HepG2 (cell line): Measurements from ENCODE around the gene NFKB2. TPM values are rescaled to one million over a fixed set of nuclear protein-coding genes. Genes with fewer than 3 reads are reported as not detected.

Experiments used
- ARHGAP35 ChIP-seq: sonication (generic); formaldehyde crosslinking; IDR thresholded peaks from 2 replicates; pipeline ENCODE4 v1.9.0; 2022; ENCODE audit warnings: mild to moderate bottlenecking, inconsistent platforms, moderate library complexity, missing genetic modification reagents, borderline replicate concordance
- ARID2 ChIP-seq: sonication (generic); formaldehyde crosslinking; IDR thresholded peaks from 2 replicates; pipeline ENCODE4 v1.8.1; 2022; ENCODE audit warnings: mild to moderate bottlenecking, missing genetic modification reagents, borderline replicate concordance
- ATAD3A ChIP-seq: sonication (generic); formaldehyde crosslinking; IDR thresholded peaks from 2 replicates; pipeline ENCODE4 v1.4.0; 2020; ENCODE audit warnings: missing genetic modification reagents
- CEBPG ChIP-seq: IDR thresholded peaks from 2 replicates; pipeline ENCODE4 v1.6.1; 2016
- CHD4 ChIP-seq: fragments of 200-600 bp; sonication (generic); IDR thresholded peaks from 2 replicates; pipeline ENCODE4 v1.7.0; 2017; ENCODE audit warnings: mild to moderate bottlenecking, low read length, borderline replicate concordance
- CSRNP2 ChIP-seq: sonication (generic); formaldehyde crosslinking; conservative IDR thresholded peaks from 2 replicates; pipeline ENCODE4 v1.8.0; 2022; ENCODE audit warnings: low read depth, missing genetic modification reagents
- DPF2 ChIP-seq: sonication (generic); formaldehyde crosslinking; IDR thresholded peaks from 2 replicates; pipeline ENCODE4 v1.4.0; 2020; ENCODE audit warnings: mild to moderate bottlenecking, low read depth, missing genetic modification reagents, borderline replicate concordance
- ELF1 ChIP-seq: sonication (generic); formaldehyde crosslinking; IDR thresholded peaks from 2 replicates; pipeline ENCODE4 v1.4.0; 2020; ENCODE audit warnings: missing genetic modification reagents
- ELF3 ChIP-seq: IDR thresholded peaks from 2 replicates; pipeline ENCODE4 v1.6.1; 2016; ENCODE audit warnings: missing genetic modification reagents, missing compliant biosample characterization
- ETV5 ChIP-seq: IDR thresholded peaks from 2 replicates; pipeline ENCODE4 v1.6.1; 2018; ENCODE audit warnings: missing biosample characterization, missing genetic modification reagents, inconsistent platforms, borderline replicate concordance
- GABPA ChIP-seq, 2 experiments: IDR thresholded peaks; 2 replicates each; pipeline ENCODE4 v1.6.1; 2011 to 2016; ENCODE audit warnings: low read depth in 2 of 2, low read length in 1 of 2, missing biosample characterization in 1 of 2, missing genetic modification characterization in 1 of 2
- GABPB1 ChIP-seq: IDR thresholded peaks from 2 replicates; pipeline ENCODE4 v1.6.1; 2016; ENCODE audit warnings: mild to moderate bottlenecking, missing genetic modification reagents, moderate library complexity, missing compliant biosample characterization
- HNF4A ChIP-seq: sonication (generic); formaldehyde crosslinking; IDR thresholded peaks from 2 replicates; pipeline ENCODE4 v1.4.0; 2020; ENCODE audit warnings: missing genetic modification reagents
- IRX3 ChIP-seq: sonication (generic); formaldehyde crosslinking; IDR thresholded peaks from 2 replicates; pipeline ENCODE4 v1.8.1; 2023; ENCODE audit warnings: mild to moderate bottlenecking, low read depth, missing genetic modification reagents, borderline replicate concordance
- MYC ChIP-seq: sonication (generic); formaldehyde crosslinking; IDR thresholded peaks from 2 replicates; pipeline ENCODE4 v1.9.0; 2021; ENCODE audit warnings: missing genetic modification reagents, borderline replicate concordance
- POGZ ChIP-seq: sonication (generic); formaldehyde crosslinking; IDR thresholded peaks from 2 replicates; pipeline ENCODE4 v1.4.0; 2020; ENCODE audit warnings: mild to moderate bottlenecking, missing genetic modification reagents
- SAP130 ChIP-seq: IDR thresholded peaks from 2 replicates; pipeline ENCODE4 v1.6.1; 2016; ENCODE audit warnings: low read depth
- SATB2 ChIP-seq: sonication (generic); formaldehyde crosslinking; IDR thresholded peaks from 2 replicates; pipeline ENCODE4 v1.5.0; 2020; ENCODE audit warnings: missing genetic modification reagents
- SOX5 ChIP-seq: IDR thresholded peaks from 2 replicates; pipeline ENCODE4 v1.6.1; 2016; ENCODE audit warnings: borderline replicate concordance
- ZBTB8A ChIP-seq: sonication (generic); formaldehyde crosslinking; IDR thresholded peaks from 2 replicates; pipeline ENCODE4 v1.4.0; 2020; ENCODE audit warnings: mild to moderate bottlenecking, low read depth, missing genetic modification reagents, borderline replicate concordance
- ZFY ChIP-seq: sonication (generic); formaldehyde crosslinking; IDR thresholded peaks from 2 replicates; pipeline ENCODE4 v1.4.0; 2020; ENCODE audit warnings: missing genetic modification reagents
- ZNF264 ChIP-seq: sonication (generic); formaldehyde crosslinking; IDR thresholded peaks from 2 replicates; pipeline ENCODE4 v1.4.0; 2020; ENCODE audit warnings: missing genetic modification reagents
- ZNF331 ChIP-seq: sonication (generic); formaldehyde crosslinking; IDR thresholded peaks from 2 replicates; pipeline ENCODE4 v1.4.0; 2020; ENCODE audit warnings: missing genetic modification reagents
- ZNF382 ChIP-seq: sonication (generic); formaldehyde crosslinking; IDR thresholded peaks from 2 replicates; pipeline ENCODE4 v1.5.0; 2020; ENCODE audit warnings: missing genetic modification reagents, mild to moderate bottlenecking, borderline replicate concordance
- ZNF468 ChIP-seq: sonication (generic); formaldehyde crosslinking; IDR thresholded peaks from 2 replicates; pipeline ENCODE4 v1.8.0; 2022; ENCODE audit warnings: mild to moderate bottlenecking, moderate library complexity, missing genetic modification reagents
- ZNF7 ChIP-seq: IDR thresholded peaks from 2 replicates; pipeline ENCODE4 v1.6.1; 2016; ENCODE audit warnings: missing biosample characterization, missing genetic modification reagents
- ZNF782 ChIP-seq: sonication (generic); formaldehyde crosslinking; IDR thresholded peaks from 2 replicates; pipeline ENCODE4 v1.4.0; 2020; ENCODE audit warnings: missing genetic modification reagents, mild to moderate bottlenecking, borderline replicate concordance
- ZZZ3 ChIP-seq: sonication (generic); formaldehyde crosslinking; IDR thresholded peaks from 2 replicates; pipeline ENCODE4 v1.4.0; 2020; ENCODE audit warnings: missing genetic modification reagents, mild to moderate bottlenecking, borderline replicate concordance
- polyA plus RNA-seq, 8 experiments: library from polyadenylated mRNA; depleted of rRNA in 3 of 8; stranded (reverse) in 7 of 8; unstranded in 1 of 8; fragments of >200 nt; fragmentation: Illumina TruSeq in 4 of 8; extraction: Trizol in 4 of 8; gene quantifications; 2 replicates each; pipeline versions ENCODE4 v1.2.1 to v1.2.3, GENCODE V29; 2011 to 2016; ENCODE audit warnings: low read depth in 4 of 8, missing spikeins in 1 of 8, mixed read lengths in 1 of 8; ENCODE audit not compliant: insufficient read depth in 1 of 8
- total RNA-seq, 5 experiments: library from RNA; depleted of rRNA; stranded (reverse); fragments of >200 nt; fragmentation: Illumina TruSeq; extraction: Trizol; gene quantifications; 2 replicates each; pipeline ENCODE4 v1.2.3, GENCODE V29; 2016; ENCODE audit warnings: low read depth in 1 of 5
- TF ChIP-seq, protein P1 (sequence below): sonication (generic); IDR thresholded peaks from 2 replicates; pipeline ENCODE4 v1.6.1; 2016; ENCODE audit warnings: low read depth, borderline replicate concordance

NFKB2 gene
- total and polyA plus RNA-seq, 2 of the 13 experiments (the other 11 are each of a cell fraction or from before 2014, with no cell fraction given), result 7.7 to 12.5 TPM

DNA sequence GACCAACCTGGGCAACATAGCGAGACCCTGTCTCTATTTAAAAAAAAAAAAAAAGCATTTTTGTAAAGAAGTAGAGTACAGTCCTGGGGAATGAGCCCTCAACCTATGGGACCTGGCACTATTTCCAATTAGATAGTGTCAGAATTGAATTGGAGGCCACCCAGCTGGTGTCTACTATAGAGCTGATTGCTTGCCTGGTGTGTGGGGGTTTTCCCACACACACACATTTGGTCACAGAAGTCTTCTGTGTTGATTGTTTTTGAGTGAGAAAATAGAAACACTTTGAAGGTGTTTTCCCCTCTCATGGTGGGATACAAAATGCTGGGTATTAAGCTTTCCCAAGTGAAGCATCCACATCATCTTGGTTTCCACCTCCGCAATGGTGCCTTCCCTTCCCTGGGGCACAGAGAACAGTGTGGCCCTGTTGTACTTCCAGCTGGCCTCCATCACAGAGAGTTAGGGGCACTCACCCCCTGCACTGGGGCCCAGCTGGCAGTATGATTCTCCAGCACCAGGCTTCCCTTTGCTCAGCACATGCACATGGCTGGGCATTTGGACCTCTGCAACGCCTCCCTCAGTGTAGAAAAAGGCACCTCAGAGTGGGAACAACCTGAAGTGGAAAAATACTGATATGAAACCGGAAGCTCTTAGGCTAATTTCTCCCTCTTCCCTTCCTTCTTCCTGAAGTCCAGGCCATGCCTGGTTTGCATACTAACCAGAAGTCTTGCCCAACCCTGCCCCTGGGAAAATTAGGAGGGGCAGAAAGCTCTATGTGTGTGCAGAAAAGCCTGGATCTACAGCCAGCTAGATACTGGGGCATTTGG lies 10.7 kb upstream of the NFKB2 start (continued):
- TF ChIP-seq ZNF264 (CRISPR knock-in tag) (0 out of 2 replicates have a peak, but pooled peaks have one; percentile 46), ZNF7 (CRISPR knock-in tag) (peak; percentile 97), ZBTB8A (CRISPR knock-in tag) (no peak), CHD4 (no peak), ARHGAP35 (no peak), ZNF382 (CRISPR knock-in tag) (no peak), SAP130 (peak; percentile 22; the same call in 1 of the 2 replicates), SATB2 (no peak), HNF4A (CRISPR knock-in tag) (no peak), DPF2 (CRISPR knock-in tag) (no peak), ATAD3A (no peak), ETV5 (CRISPR knock-in tag) (peak; percentile 47; the same call in 1 of the 2 replicates), CEBPG (CRISPR knock-in tag) (peak; percentile 78), GABPA (IDR thresholded peaks at IDR 0.05; ENCODE audit: low read depth, low read length) (no peak), GABPA (CRISPR knock-in tag; IDR thresholded peaks at IDR 0.05; ENCODE audit: low read depth) (peak; percentile 84), ZFY (CRISPR knock-in tag) (0 out of 2 replicates have a peak, but pooled peaks have one; percentile 24), ARID2 (CRISPR knock-in tag) (no peak), MYC (CRISPR knock-in tag) (peak; percentile 22; the same call in 1 of the 2 replicates), ZNF782 (CRISPR knock-in tag) (no peak), ZNF331 (no peak), SOX5 (CRISPR knock-in tag) (no peak), ELF1 (CRISPR knock-in tag) (peak; percentile 61; the same call in 1 of the 2 replicates), IRX3 (CRISPR knock-in tag) (no peak), ZZZ3 (CRISPR knock-in tag) (no peak), ELF3 (CRISPR knock-in tag) (0 out of 2 replicates have a peak, but pooled peaks have one; percentile 39), POGZ (CRISPR knock-in tag) (no peak), GABPB1 (CRISPR knock-in tag) (peak; percentile 48; the same call in 1 of the 2 replicates), ZNF468 (CRISPR knock-in tag) (no peak), CSRNP2 (no peak)
- TF ChIP-seq, protein P1, sequence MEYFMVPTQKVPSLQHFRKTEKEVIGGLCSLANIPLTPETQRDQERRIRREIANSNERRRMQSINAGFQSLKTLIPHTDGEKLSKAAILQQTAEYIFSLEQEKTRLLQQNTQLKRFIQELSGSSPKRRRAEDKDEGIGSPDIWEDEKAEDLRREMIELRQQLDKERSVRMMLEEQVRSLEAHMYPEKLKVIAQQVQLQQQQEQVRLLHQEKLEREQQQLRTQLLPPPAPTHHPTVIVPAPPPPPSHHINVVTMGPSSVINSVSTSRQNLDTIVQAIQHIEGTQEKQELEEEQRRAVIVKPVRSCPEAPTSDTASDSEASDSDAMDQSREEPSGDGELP, result no peak
